AG10803 (cell line): ENCODE measurements around the gene PEX3.

Experiments
- DNase-seq: peaks from one replicate; pipeline ENCODE4 v3.0.0; 2010; ENCODE audit warnings: low read depth
- H3K4me3 ChIP-seq: 2 replicates; pipeline ENCODE4 v1.5.1; 2011; ENCODE audit warnings: mild to moderate bottlenecking, low read length, control low read depth
- TF ChIP-seq, protein P1 (sequence below): conservative IDR thresholded peaks from 2 replicates; pipeline ENCODE4 v1.5.1; 2011; ENCODE audit warnings: mild to moderate bottlenecking, low read length, control low read depth, inconsistent platforms

PEX3 gene, protein sequence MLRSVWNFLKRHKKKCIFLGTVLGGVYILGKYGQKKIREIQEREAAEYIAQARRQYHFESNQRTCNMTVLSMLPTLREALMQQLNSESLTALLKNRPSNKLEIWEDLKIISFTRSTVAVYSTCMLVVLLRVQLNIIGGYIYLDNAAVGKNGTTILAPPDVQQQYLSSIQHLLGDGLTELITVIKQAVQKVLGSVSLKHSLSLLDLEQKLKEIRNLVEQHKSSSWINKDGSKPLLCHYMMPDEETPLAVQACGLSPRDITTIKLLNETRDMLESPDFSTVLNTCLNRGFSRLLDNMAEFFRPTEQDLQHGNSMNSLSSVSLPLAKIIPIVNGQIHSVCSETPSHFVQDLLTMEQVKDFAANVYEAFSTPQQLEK

GRCh38 chr6:143450453-143451371 lies at the start of gene PEX3, which contains the start of gene ADAT2:
Gene PEX3, plus strand, starts transcription at chr6:143450805. Its CDS starts 238 bp downstream, at chr6:143451043.
Gene ADAT2, minus strand, starts transcription at chr6:143450695. Its CDS starts 37 bp downstream, at chr6:143450658.
- peak; percentile 95 for DNase-seq
- TF ChIP-seq, protein P1, sequence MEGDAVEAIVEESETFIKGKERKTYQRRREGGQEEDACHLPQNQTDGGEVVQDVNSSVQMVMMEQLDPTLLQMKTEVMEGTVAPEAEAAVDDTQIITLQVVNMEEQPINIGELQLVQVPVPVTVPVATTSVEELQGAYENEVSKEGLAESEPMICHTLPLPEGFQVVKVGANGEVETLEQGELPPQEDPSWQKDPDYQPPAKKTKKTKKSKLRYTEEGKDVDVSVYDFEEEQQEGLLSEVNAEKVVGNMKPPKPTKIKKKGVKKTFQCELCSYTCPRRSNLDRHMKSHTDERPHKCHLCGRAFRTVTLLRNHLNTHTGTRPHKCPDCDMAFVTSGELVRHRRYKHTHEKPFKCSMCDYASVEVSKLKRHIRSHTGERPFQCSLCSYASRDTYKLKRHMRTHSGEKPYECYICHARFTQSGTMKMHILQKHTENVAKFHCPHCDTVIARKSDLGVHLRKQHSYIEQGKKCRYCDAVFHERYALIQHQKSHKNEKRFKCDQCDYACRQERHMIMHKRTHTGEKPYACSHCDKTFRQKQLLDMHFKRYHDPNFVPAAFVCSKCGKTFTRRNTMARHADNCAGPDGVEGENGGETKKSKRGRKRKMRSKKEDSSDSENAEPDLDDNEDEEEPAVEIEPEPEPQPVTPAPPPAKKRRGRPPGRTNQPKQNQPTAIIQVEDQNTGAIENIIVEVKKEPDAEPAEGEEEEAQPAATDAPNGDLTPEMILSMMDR, result no peak
- H3K4me3 ChIP-seq, result peak within 1 kb of the TSS; percentile 98

DNA sequence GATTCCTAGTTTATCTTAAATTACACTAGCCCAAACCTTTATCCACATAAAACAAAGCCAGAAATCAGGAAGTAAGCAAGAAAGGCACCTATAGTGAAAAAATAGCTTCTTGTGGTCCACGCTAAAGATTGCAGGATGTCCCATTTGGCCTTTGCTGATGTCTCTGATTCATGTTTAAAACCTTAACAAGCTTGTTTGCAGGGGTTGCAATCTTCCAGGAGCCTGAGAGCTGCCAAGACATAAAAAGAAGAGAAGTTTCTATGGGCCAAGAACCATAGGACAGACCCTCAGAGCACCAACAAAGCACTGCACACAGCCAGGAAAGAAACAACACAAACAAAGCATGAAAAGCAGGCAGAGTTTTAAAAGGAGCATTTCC lies 49.5 kb upstream of the PEX3 start:
- TF ChIP-seq, protein P1, result no peak
- H3K4me3 ChIP-seq, result no peak overlapping the region
- DNase-seq, result no peak

- no peak for DNase-seq
- H3K4me3 ChIP-seq, result no peak overlapping the region
- TF ChIP-seq, protein P1, result no peak
Measured at GRCh38 chr6:143401636-143402370, 48.8 kb upstream of the PEX3 start.

GRCh38 chr6:143402721-143403336 lies 47.8 kb upstream of the PEX3 start:
- TF ChIP-seq, protein P1, result no peak
- H3K4me3 ChIP-seq, result no peak overlapping the region
- no peak for DNase-seq

GRCh38 chr6:143405373-143406154 lies 45.0 kb upstream of the PEX3 start:
- no peak overlapping the region for H3K4me3 ChIP-seq
- DNase-seq, result peak; percentile 89
- TF ChIP-seq, protein P1, result no peak

GRCh38 chr6:143406673-143407072 lies 43.9 kb upstream of the PEX3 start:
- H3K4me3 ChIP-seq, result no peak overlapping the region
- no peak for DNase-seq
- TF ChIP-seq, protein P1, result no peak
